ENCODE data around the gene ITSN1. TPM values are rescaled to one million over a fixed set of nuclear protein-coding genes. Genes with fewer than 3 reads are reported as not detected.

ITSN1 gene
- total and polyA plus RNA-seq, 2 of the 13 experiments (the other 11 are each of a cell fraction or from before 2014, with no cell fraction given) = 26.1 to 33.8 TPM

- peak; percentile 63; the same call in 1 of the 2 replicates for TF ChIP-seq ZNF768 (CRISPR knock-in tag; IDR thresholded peaks at IDR 0.05)
- peak; percentile 90 for TF ChIP-seq ESRRA (CRISPR knock-in tag; IDR thresholded peaks at IDR 0.05; ENCODE audit: low read depth)
- TF ChIP-seq CERS6 (CRISPR knock-in tag; IDR thresholded peaks at IDR 0.05) = no peak
- no peak for TF ChIP-seq PRDM10 (CRISPR knock-in tag; IDR thresholded peaks at IDR 0.05; ENCODE audit: low read depth)
- TF ChIP-seq ZFYVE20 (CRISPR knock-in tag; IDR thresholded peaks at IDR 0.05; ENCODE audit: borderline replicate concordance, low read depth) = no peak
- TF ChIP-seq REST (IDR thresholded peaks at IDR 0.05; ENCODE audit: borderline replicate concordance in 1 of 2, low read depth in 1 of 2, low read length in 2 of 2) = no peak
- no peak for TF ChIP-seq KLF9 (CRISPR knock-in tag; IDR thresholded peaks at IDR 0.05; ENCODE audit: low read depth)
- no peak for TF ChIP-seq MATR3 (CRISPR knock-in tag; IDR thresholded peaks at IDR 0.05)
- TF ChIP-seq ZNF790 (CRISPR knock-in tag; IDR thresholded peaks at IDR 0.05; ENCODE audit: borderline replicate concordance) = 0 out of 2 replicates have a peak, but pooled peaks have one; percentile 52
- no peak for TF ChIP-seq ZNF543 (CRISPR knock-in tag; IDR thresholded peaks at IDR 0.05)
- no peak; the same call in 1 of the 2 replicates for TF ChIP-seq ZNF205 (CRISPR knock-in tag; IDR thresholded peaks at IDR 0.05)
- no peak for TF ChIP-seq FOSL1 (CRISPR knock-in tag; IDR thresholded peaks at IDR 0.05; ENCODE audit: borderline replicate concordance)
- TF ChIP-seq MAFK (conservative IDR thresholded peaks at IDR 0.05 in 1 of 2, IDR thresholded peaks at IDR 0.05 in 1 of 2; ENCODE audit: low read length in 2 of 2) = no peak
- no peak for TF ChIP-seq CEBPB (IDR thresholded peaks at IDR 0.05; ENCODE audit: borderline replicate concordance, low read depth, low read length)
- no peak for TF ChIP-seq CSRNP1 (CRISPR knock-in tag; IDR thresholded peaks at IDR 0.05)
- no peak for TF ChIP-seq ZNF333 (CRISPR knock-in tag; IDR thresholded peaks at IDR 0.05; ENCODE audit: borderline replicate concordance)
- no peak for TF ChIP-seq SMC3 (IDR thresholded peaks at IDR 0.05; ENCODE audit: low read length)
Observed at GRCh38 chr21:33915368-33916199, 273.3 kb downstream of the ITSN1 start, which contains the start of gene ATP5PO (continued).
